Neural cell (in vitro differentiated cells): ENCODE data around the gene PPCDC. TPM values are rescaled to one million over a fixed set of nuclear protein-coding genes. Genes with fewer than 3 reads are reported as not detected.

Experiments used
- H2AFZ ChIP-seq: fragments of 200-600, 300-800 bp; sonication (generic), shearing (Covaris generic); 2 replicates; pipeline ENCODE4 v1.6.0; 2014; ENCODE audit warnings: low read depth, mild to moderate bottlenecking, antibody characterized with exemption, low read length, moderate library complexity
- H3F3A ChIP-seq: fragments of 200-600 bp; shearing (Covaris generic); 2 replicates; pipeline ENCODE4 v1.6.1; 2016; ENCODE audit warnings: mild to moderate bottlenecking, moderate library complexity, mixed read lengths, antibody characterized with exemption, low read length; ENCODE audit not compliant: insufficient read depth, poor library complexity, severe bottlenecking
- H3K27ac ChIP-seq: fragments of 200-600, 300-800 bp; sonication (generic), shearing (Covaris generic); 2 replicates; pipeline ENCODE4 v1.5.1; 2014; ENCODE audit warnings: mild to moderate bottlenecking, low read length, moderate library complexity
- H3K27me3 ChIP-seq: fragments of 300-800, 200-600 bp; sonication (generic), shearing (Covaris generic); 2 replicates; pipeline ENCODE4 v1.6.0; 2014; ENCODE audit warnings: mild to moderate bottlenecking, low read depth, low read length, moderate library complexity; ENCODE audit not compliant: insufficient read depth
- H3K36me3 ChIP-seq: fragments of 300-800, 200-600 bp; sonication (generic), shearing (Covaris generic); 2 replicates; pipeline ENCODE4 v1.5.1; 2014; ENCODE audit warnings: mild to moderate bottlenecking, antibody characterized with exemption, low read length, moderate library complexity; ENCODE audit not compliant: insufficient read depth
- H3K4me2 ChIP-seq: fragments of 300-800, 200-600 bp; sonication (generic), shearing (Covaris generic); 2 replicates; pipeline ENCODE4 v1.6.0; 2014; ENCODE audit warnings: mild to moderate bottlenecking, low read length
- H3K4me3 ChIP-seq: fragments of 300-800, 200-600 bp; sonication (generic), shearing (Covaris generic); 2 replicates; pipeline ENCODE4 v1.5.1; 2014; ENCODE audit warnings: mild to moderate bottlenecking, low read length, moderate library complexity
- H3K79me2 ChIP-seq: fragments of 200-600 bp; shearing (Covaris generic); replicated peaks from 2 replicates; pipeline ENCODE4 v1.6.0; 2014; ENCODE audit warnings: mild to moderate bottlenecking, low read length, moderate library complexity; ENCODE audit not compliant: insufficient read depth
- H3K9ac ChIP-seq: fragments of 300-800, 200-600 bp; sonication (generic), shearing (Covaris generic); 2 replicates; pipeline ENCODE4 v1.6.1; 2016; ENCODE audit warnings: mild to moderate bottlenecking, low read length, mixed read lengths
- H3K9me2 ChIP-seq: fragments of 200-600 bp; shearing (Covaris generic); 2 replicates; pipeline ENCODE4 v1.6.1; 2016; ENCODE audit warnings: mild to moderate bottlenecking, low read length, mixed read lengths; ENCODE audit not compliant: insufficient read depth
- H3K9me3 ChIP-seq: fragments of 200-600, 300-800 bp; sonication (generic), shearing (Covaris generic); 2 replicates; pipeline ENCODE4 v1.6.1; 2016; ENCODE audit warnings: mild to moderate bottlenecking, mixed run types, low read length, moderate library complexity, mixed read lengths
- H4K20me1 ChIP-seq: fragments of 200-600 bp; shearing (Covaris generic); 2 replicates; pipeline ENCODE4 v1.6.1; 2016; ENCODE audit warnings: mild to moderate bottlenecking, mixed run types; ENCODE audit not compliant: insufficient read depth
- EP300 ChIP-seq: fragments of 450-650 bp; conservative IDR thresholded peaks from 2 replicates; pipeline ENCODE4 v1.6.1; 2014; ENCODE audit warnings: antibody characterized with exemption, mild to moderate bottlenecking, moderate library complexity; ENCODE audit not compliant: poor library complexity, severe bottlenecking
- EZH2 ChIP-seq: fragments of 200-600, 300-800 bp; shearing (Covaris generic), sonication (generic); IDR thresholded peaks from 2 replicates; pipeline ENCODE4 v1.6.1; 2014; ENCODE audit warnings: antibody characterized with exemption, low read length, borderline replicate concordance, mild to moderate bottlenecking; ENCODE audit not compliant: insufficient read depth, poor library complexity, severe bottlenecking
- POLR2AphosphoS5 ChIP-seq: IDR thresholded peaks from 2 replicates; pipeline ENCODE4 v1.6.1; 2012
- RAD21 ChIP-seq: fragments of 450-650 bp; conservative IDR thresholded peaks from 2 replicates; pipeline ENCODE4 v1.6.1; 2014; ENCODE audit warnings: antibody characterized with exemption, mild to moderate bottlenecking, moderate library complexity
- REST ChIP-seq: IDR thresholded peaks from 2 replicates; pipeline ENCODE4 v1.6.1; 2012; ENCODE audit warnings: borderline replicate concordance
- SMC3 ChIP-seq: fragments of 450-650 bp; conservative IDR thresholded peaks from 2 replicates; pipeline ENCODE4 v1.6.1; 2014; ENCODE audit warnings: antibody characterized with exemption, mild to moderate bottlenecking, moderate library complexity; ENCODE audit not compliant: poor library complexity
- TAF1 ChIP-seq: IDR thresholded peaks from 2 replicates; pipeline ENCODE4 v1.6.1; 2012; ENCODE audit warnings: low read depth
- polyA plus RNA-seq: library from polyadenylated mRNA; depleted of rRNA; stranded (reverse); fragments of >200 nt; gene quantifications from 2 replicates; pipeline ENCODE4 v1.2.3, GENCODE V29; 2014
- TF ChIP-seq, protein P1 (sequence below): fragments of 450-650 bp; IDR thresholded peaks from 2 replicates; pipeline ENCODE4 v1.5.1; 2014; ENCODE audit warnings: antibody characterized with exemption, mild to moderate bottlenecking, moderate library complexity; ENCODE audit not compliant: poor library complexity, severe bottlenecking

The PPCDC gene
- polyA plus RNA-seq, 1 donor from 2014 or later: 13.6 TPM

GRCh38 chr15:75044258-75044878, 21.0 kb downstream of the PPCDC start:
- Histone ChIP-seq H3K4me2 (no peak overlapping the region), H3K79me2 (no peaks in the 10 kb centered on the region), H4K20me1 (no peaks in the 10 kb centered on the region), H3K9me2 (no peaks in the 10 kb centered on the region), H3K36me3 (no peaks in the 10 kb centered on the region), H2AFZ (no peak overlapping the region), H3K4me3 (no peak overlapping the region), H3K27ac (no peak overlapping the region), H3F3A (no peaks in the 10 kb centered on the region), H3K9ac (no peak overlapping the region), H3K9me3 (no peaks in the 10 kb centered on the region), H3K27me3 (no peaks in the 10 kb centered on the region)
- TF ChIP-seq REST (no peak), EP300 (no peak), POLR2AphosphoS5 (no peak)

- Histone ChIP-seq H4K20me1 (no peaks in the 10 kb centered on the region), H3K27me3 (no peaks in the 10 kb centered on the region), H3F3A (no peaks in the 10 kb centered on the region), H3K4me2 (no peak overlapping the region), H3K9me2 (no peaks in the 10 kb centered on the region), H3K27ac (no peak overlapping the region), H3K79me2 (no peaks in the 10 kb centered on the region), H3K9ac (no peak overlapping the region), H2AFZ (no peak overlapping the region), H3K9me3 (no peaks in the 10 kb centered on the region), H3K36me3 (no peaks in the 10 kb centered on the region), H3K4me3 (no peak overlapping the region)
- no peak for TF ChIP-seq POLR2AphosphoS5
- TF ChIP-seq TAF1: no peak
- no peak for TF ChIP-seq RAD21
- TF ChIP-seq, protein P1, sequence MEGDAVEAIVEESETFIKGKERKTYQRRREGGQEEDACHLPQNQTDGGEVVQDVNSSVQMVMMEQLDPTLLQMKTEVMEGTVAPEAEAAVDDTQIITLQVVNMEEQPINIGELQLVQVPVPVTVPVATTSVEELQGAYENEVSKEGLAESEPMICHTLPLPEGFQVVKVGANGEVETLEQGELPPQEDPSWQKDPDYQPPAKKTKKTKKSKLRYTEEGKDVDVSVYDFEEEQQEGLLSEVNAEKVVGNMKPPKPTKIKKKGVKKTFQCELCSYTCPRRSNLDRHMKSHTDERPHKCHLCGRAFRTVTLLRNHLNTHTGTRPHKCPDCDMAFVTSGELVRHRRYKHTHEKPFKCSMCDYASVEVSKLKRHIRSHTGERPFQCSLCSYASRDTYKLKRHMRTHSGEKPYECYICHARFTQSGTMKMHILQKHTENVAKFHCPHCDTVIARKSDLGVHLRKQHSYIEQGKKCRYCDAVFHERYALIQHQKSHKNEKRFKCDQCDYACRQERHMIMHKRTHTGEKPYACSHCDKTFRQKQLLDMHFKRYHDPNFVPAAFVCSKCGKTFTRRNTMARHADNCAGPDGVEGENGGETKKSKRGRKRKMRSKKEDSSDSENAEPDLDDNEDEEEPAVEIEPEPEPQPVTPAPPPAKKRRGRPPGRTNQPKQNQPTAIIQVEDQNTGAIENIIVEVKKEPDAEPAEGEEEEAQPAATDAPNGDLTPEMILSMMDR: no peak
- no peak for TF ChIP-seq EZH2
- no peak for TF ChIP-seq SMC3
- no peak for TF ChIP-seq REST
- no peak for TF ChIP-seq EP300
These were observed 22.1 kb downstream of the PPCDC start for GRCh38 chr15:75045332-75046015.
